NCI-H2196 treated with DMSO at 0.1 percent for 48 hours (cell line): Measurements from ENCODE around the gene PTH2.
A peak's percentile ranks its signal among the peaks of the same experiment; 100 is the strongest.
"Not testable (repeated sequence)": the region's sequence is repeated elsewhere in the genome, so short reads cannot be mapped to it uniquely, and the experiment has no call there.

Experiments
- DNase-seq: peaks from one replicate; lab custom pipeline; 2025; ENCODE audit not compliant: unreplicated experiment; lab: John Stamatoyannopoulos, UW

PTH2 gene

GRCh38 chr19:49448432-49448786 is 25.2 kb upstream of the PTH2 start:
- no peak for DNase-seq

GRCh38 chr19:49447485-49448431 is 24.5 kb upstream of the PTH2 start:
- DNase-seq, result no peak

- DNase-seq, result no peak
These were observed 22.8 kb upstream of the PTH2 start for GRCh38 chr19:49445997-49446396.

- DNase-seq, result not testable (repeated sequence)
These were observed 21.0 kb upstream of the PTH2 start for GRCh38 chr19:49444100-49444700.

GRCh38 chr19:49443366-49444099 is 20.3 kb upstream of the PTH2 start:
- DNase-seq, result peak; percentile 96

GRCh38 chr19:49442771-49443365 is 19.6 kb upstream of the PTH2 start:
- DNase-seq, result peak; percentile 86

- peak; percentile 55 for DNase-seq
These were observed 19.1 kb upstream of the PTH2 start for GRCh38 chr19:49442354-49442753.

- no peak for DNase-seq
These were observed 18.7 kb upstream of the PTH2 start for GRCh38 chr19:49441960-49442350.

GRCh38 chr19:49441210-49441959 is 18.1 kb upstream of the PTH2 start, which contains the start of gene SLC17A7:
Gene SLC17A7, minus strand, starts transcription at chr19:49441527. Its CDS starts 148 bp downstream, at chr19:49441379.
- DNase-seq, result peak; percentile 21

GRCh38 chr19:49440439-49441209 is 17.4 kb upstream of the PTH2 start:
- DNase-seq, result no peak

- no peak for DNase-seq
These were observed 16.6 kb upstream of the PTH2 start for GRCh38 chr19:49439836-49440235.

- DNase-seq, result no peak
These were observed 15.0 kb upstream of the PTH2 start for GRCh38 chr19:49438261-49438660.

GRCh38 chr19:49437231-49437630 is 14.0 kb upstream of the PTH2 start:
- no peak for DNase-seq

- DNase-seq, result no peak
These were observed 13.3 kb upstream of the PTH2 start for GRCh38 chr19:49436381-49437017.

- no peak for DNase-seq
These were observed 12.4 kb upstream of the PTH2 start for GRCh38 chr19:49435670-49436069.

- no peak for DNase-seq
These were observed 11.8 kb upstream of the PTH2 start for GRCh38 chr19:49434907-49435583.

- DNase-seq, result no peak
These were observed 10.1 kb upstream of the PTH2 start for GRCh38 chr19:49433240-49433901.
